ENCODE data around the gene SDK2.

GRCh38 chr17:73482894-73483293, 161.4 kb downstream of the SDK2 start:
- TF ChIP-seq CTCF (IDR thresholded peaks at IDR 0.05), result no peak
- TF ChIP-seq POLR2A (IDR thresholded peaks at IDR 0.05), result no peak

Data from prostate gland (tissue), 2 donors.